ENCODE measurements around the gene TTYH3. TPM values are rescaled to one million over a fixed set of nuclear protein-coding genes. Genes with fewer than 3 reads are reported as not detected.

The TTYH3 gene
- total RNA-seq, 1 experiment from 2014 or later, result 187 TPM

DNA sequence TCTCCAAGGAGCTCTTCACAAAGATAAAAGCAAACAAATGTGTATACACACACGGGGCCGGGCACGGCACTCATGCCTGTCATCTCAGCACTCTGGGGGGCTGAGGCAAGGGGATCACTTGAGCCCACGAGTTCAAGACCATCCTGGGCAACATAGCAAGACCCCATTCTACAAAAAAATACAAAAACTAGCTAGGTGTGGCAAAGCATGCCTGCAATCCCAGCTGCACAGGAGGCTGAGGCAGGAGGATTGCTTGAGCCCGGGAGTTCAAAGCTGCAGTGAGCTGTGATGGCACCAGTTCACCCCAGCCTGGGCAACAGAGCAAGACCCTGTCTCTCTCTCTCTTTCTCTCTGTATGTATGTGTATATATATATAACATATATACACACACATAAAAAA, 22.3 kb downstream of the TTYH3 start:
- Mint-ChIP-seq H3K27me3 (ENCODE audit: unreplicated experiment) (no peaks in the 10 kb centered on the region), H3K36me3 (ENCODE audit: insufficient read depth, unreplicated experiment) (peaks cover 53% of the 10 kb centered on the region), H3K4me3 (ENCODE audit: low read depth, unreplicated experiment) (no peak overlapping the region), H3K9me3 (ENCODE audit: low read depth, unreplicated experiment) (no peaks in the 10 kb centered on the region), H3K27ac (ENCODE audit: unreplicated experiment) (no peak overlapping the region), H3K4me1 (ENCODE audit: low read depth, unreplicated experiment) (no peaks in the 10 kb centered on the region)
- CTCF ChIA-PET, result interaction anchor here (0.9 kb wide), 1 partner anchor 10 kb away, joined by 3 read pairs; no protein-coding TSS in a partner anchor
- intact Hi-C loops (cut with micrococcal nuclease; ENCODE audit: unreplicated experiment), result no loop called here
- DNase-seq, result no peak
- TF ChIP-seq, protein P1, sequence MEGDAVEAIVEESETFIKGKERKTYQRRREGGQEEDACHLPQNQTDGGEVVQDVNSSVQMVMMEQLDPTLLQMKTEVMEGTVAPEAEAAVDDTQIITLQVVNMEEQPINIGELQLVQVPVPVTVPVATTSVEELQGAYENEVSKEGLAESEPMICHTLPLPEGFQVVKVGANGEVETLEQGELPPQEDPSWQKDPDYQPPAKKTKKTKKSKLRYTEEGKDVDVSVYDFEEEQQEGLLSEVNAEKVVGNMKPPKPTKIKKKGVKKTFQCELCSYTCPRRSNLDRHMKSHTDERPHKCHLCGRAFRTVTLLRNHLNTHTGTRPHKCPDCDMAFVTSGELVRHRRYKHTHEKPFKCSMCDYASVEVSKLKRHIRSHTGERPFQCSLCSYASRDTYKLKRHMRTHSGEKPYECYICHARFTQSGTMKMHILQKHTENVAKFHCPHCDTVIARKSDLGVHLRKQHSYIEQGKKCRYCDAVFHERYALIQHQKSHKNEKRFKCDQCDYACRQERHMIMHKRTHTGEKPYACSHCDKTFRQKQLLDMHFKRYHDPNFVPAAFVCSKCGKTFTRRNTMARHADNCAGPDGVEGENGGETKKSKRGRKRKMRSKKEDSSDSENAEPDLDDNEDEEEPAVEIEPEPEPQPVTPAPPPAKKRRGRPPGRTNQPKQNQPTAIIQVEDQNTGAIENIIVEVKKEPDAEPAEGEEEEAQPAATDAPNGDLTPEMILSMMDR (IDR thresholded peaks at IDR 0.05; ENCODE audit: unreplicated experiment), result no peak
- no TSS peak for BruUV-seq (replicated peaks)

DNA sequence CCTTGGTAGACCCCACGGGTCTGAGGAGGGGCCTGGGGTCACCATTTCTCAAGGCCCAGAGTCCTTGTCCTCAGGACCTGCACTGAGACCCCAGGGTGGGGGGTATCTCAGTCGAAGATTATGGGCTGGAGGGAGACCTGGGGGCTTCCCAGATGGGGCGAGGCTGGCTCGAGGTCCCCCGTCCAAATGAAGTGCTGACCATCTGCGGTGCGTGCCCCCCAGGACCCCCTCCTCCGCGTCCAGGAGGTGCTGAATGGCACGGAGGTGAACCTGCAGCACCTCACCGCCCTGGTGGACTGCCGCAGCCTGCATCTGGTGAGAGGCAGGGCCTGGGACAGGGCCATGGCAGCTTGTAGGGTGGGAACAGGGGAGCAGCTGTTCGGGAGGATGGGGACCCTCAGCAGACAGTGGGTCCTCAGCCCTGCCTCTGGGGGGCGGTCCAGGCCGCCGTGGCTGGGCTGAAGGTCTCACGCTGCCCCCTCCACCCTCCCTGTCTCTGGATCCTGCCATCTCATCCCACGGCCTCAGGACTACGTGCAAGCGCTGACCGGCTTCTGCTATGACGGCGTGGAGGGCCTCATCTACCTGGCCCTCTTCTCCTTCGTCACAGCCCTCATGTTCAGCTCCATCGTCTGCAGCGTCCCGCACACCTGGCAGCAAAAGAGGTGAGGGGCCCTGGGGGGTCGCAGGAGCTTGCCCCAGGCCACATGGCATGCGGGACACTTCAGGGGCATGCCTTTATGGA, 24.3 kb downstream of the TTYH3 start:
- H3K9me3 Mint-ChIP-seq (ENCODE audit: low read depth, unreplicated experiment), result no peaks in the 10 kb centered on the region
- CTCF ChIA-PET, result no interaction called here
- H3K36me3 Mint-ChIP-seq (ENCODE audit: insufficient read depth, unreplicated experiment), result peaks cover 43% of the 10 kb centered on the region
- no TSS peak for BruUV-seq (replicated peaks)
- no peaks in the 10 kb centered on the region for H3K27me3 Mint-ChIP-seq (ENCODE audit: unreplicated experiment)
- H3K4me1 Mint-ChIP-seq (ENCODE audit: low read depth, unreplicated experiment), result no peaks in the 10 kb centered on the region
- H3K4me3 Mint-ChIP-seq (ENCODE audit: low read depth, unreplicated experiment), result no peak overlapping the region
- intact Hi-C loops (cut with micrococcal nuclease; ENCODE audit: unreplicated experiment), result no loop called here
- TF ChIP-seq, protein P1 (IDR thresholded peaks at IDR 0.05; ENCODE audit: unreplicated experiment), result no peak
- no peak for DNase-seq
- no peak overlapping the region for H3K27ac Mint-ChIP-seq (ENCODE audit: unreplicated experiment)

DNA sequence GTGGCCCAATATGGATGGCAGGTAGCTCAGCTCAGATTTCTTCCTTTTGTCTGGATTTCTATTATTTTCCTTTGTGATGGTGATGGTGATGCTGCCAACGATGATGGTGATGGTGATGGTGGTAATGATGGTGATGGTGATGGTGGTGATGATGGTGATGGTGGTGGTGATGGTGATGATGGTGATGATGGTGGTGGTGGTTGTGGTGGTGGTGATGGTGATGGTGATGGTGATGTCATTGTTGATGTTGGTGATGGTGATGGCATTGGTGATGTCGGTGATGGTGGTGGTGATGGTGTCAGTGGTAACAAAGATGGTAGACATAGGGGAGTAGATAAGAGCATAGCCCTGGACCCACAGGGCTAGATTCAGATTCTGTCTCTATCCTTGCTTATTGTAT, 25.4 kb downstream of the TTYH3 start:
- Mint-ChIP-seq H3K4me3 (ENCODE audit: low read depth, unreplicated experiment) (no peak overlapping the region), H3K27ac (ENCODE audit: unreplicated experiment) (no peak overlapping the region), H3K27me3 (ENCODE audit: unreplicated experiment) (no peaks in the 10 kb centered on the region), H3K36me3 (ENCODE audit: insufficient read depth, unreplicated experiment) (peaks cover 40% of the 10 kb centered on the region), H3K4me1 (ENCODE audit: low read depth, unreplicated experiment) (no peaks in the 10 kb centered on the region), H3K9me3 (ENCODE audit: low read depth, unreplicated experiment) (no peaks in the 10 kb centered on the region)
- no peak for DNase-seq
- CTCF ChIA-PET, result no interaction called here
- BruUV-seq (replicated peaks), result no TSS peak
- intact Hi-C loops (cut with micrococcal nuclease; ENCODE audit: unreplicated experiment), result no loop called here
- TF ChIP-seq, protein P1 (IDR thresholded peaks at IDR 0.05; ENCODE audit: unreplicated experiment), result no peak

DNA sequence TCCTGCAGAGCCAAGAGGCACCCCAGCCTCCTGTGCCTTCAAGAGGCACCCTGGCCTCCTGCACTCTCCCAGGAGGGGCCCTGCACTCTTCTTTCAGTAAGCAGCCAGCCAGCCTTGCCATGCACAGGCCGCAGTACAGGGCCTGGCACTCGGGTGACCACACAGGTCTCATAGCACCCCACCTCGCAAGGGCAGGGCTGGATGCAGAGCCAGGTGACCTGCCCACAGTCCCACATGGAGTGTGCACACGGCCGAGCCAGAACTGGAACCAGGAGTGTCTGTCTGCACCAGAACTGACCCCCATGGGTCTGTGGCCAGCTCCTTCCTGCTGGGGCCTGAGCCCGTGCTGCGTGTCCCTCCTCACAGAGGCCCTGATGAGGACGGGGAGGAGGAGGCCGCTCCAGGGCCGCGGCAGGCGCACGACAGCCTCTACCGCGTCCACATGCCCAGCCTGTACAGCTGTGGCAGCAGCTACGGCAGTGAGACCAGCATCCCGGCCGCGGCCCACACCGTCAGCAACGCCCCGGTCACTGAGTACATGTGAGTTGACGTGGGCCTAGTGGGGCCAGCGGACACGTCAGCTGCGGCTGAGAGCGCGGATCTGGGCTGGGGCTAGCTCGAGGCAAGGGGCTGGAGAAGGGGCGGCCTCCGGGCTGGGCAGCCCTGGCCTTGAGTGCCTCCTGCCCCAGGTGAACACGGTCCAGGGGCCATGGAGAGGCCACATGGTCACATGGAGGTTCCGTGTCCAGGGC, 26.3 kb downstream of the TTYH3 start:
- Mint-ChIP-seq H3K4me3 (ENCODE audit: low read depth, unreplicated experiment) (no peak overlapping the region), H3K36me3 (ENCODE audit: insufficient read depth, unreplicated experiment) (peaks cover 40% of the 10 kb centered on the region), H3K9me3 (ENCODE audit: low read depth, unreplicated experiment) (no peaks in the 10 kb centered on the region), H3K27ac (ENCODE audit: unreplicated experiment) (no peak overlapping the region), H3K4me1 (ENCODE audit: low read depth, unreplicated experiment) (no peaks in the 10 kb centered on the region), H3K27me3 (ENCODE audit: unreplicated experiment) (no peaks in the 10 kb centered on the region)
- CTCF ChIA-PET, result no interaction called here
- DNase-seq, result no peak
- no TSS peak for BruUV-seq (replicated peaks)
- intact Hi-C loops (cut with micrococcal nuclease; ENCODE audit: unreplicated experiment), result no loop called here
- TF ChIP-seq, protein P1 (IDR thresholded peaks at IDR 0.05; ENCODE audit: unreplicated experiment), result no peak

Data from Calu3 (cell line).